Trophoblast cell (in vitro differentiated cells and primary cell): ENCODE data around the gene KCP.

ENCODE experiments used
- DNase-seq, 2 donors: peaks; one replicate each; pipeline ENCODE4 v3.0.0-alpha.2; 2016
- H2AFZ ChIP-seq: 2 replicates; pipeline ENCODE4 v1.6.1; 2013; ENCODE audit warnings: low read length, moderate library complexity, mild to moderate bottlenecking; ENCODE audit not compliant: insufficient read depth, poor library complexity
- H2AK5ac ChIP-seq: 2 replicates; pipeline ENCODE4 v1.6.1; 2013; ENCODE audit warnings: mild to moderate bottlenecking, low read length
- H2BK120ac ChIP-seq: 2 replicates; pipeline ENCODE4 v1.6.1; 2013; ENCODE audit warnings: low read length, mild to moderate bottlenecking, moderate library complexity; ENCODE audit not compliant: insufficient read depth, poor library complexity
- H2BK12ac ChIP-seq: 2 replicates; pipeline ENCODE4 v1.6.1; 2013; ENCODE audit warnings: mild to moderate bottlenecking, low read length, moderate library complexity
- H2BK5ac ChIP-seq: 2 replicates; pipeline ENCODE4 v1.6.1; 2013; ENCODE audit warnings: low read length, low read depth, moderate library complexity, mild to moderate bottlenecking; ENCODE audit not compliant: poor library complexity
- H3K14ac ChIP-seq: 2 replicates; pipeline ENCODE4 v1.6.1; 2013; ENCODE audit warnings: mild to moderate bottlenecking, low read length
- H3K18ac ChIP-seq: 2 replicates; pipeline ENCODE4 v1.6.1; 2013; ENCODE audit warnings: mild to moderate bottlenecking, low read length
- H3K23ac ChIP-seq: 2 replicates; pipeline ENCODE4 v1.6.1; 2013; ENCODE audit warnings: low read length
- H3K27ac ChIP-seq: 2 replicates; pipeline ENCODE4 v1.5.1; 2013; ENCODE audit warnings: low read depth, mild to moderate bottlenecking, inconsistent platforms, low read length, moderate library complexity
- H3K27me3 ChIP-seq: 2 replicates; pipeline ENCODE4 v1.6.1; 2013; ENCODE audit warnings: inconsistent platforms, mild to moderate bottlenecking, low read length, moderate library complexity; ENCODE audit not compliant: insufficient read depth
- H3K36me3 ChIP-seq, 2 experiments: 1 replicate in 1 of 2; 2 replicates in 1 of 2; pipeline ENCODE4 v1.6.1; 2013; ENCODE audit warnings: low read length in 2 of 2, mild to moderate bottlenecking in 2 of 2, moderate library complexity in 1 of 2; ENCODE audit not compliant: insufficient read depth in 2 of 2, control insufficient read depth in 1 of 2
- H3K4ac ChIP-seq: 2 replicates; pipeline ENCODE4 v1.6.1; 2013; ENCODE audit warnings: low read depth, mild to moderate bottlenecking, low read length, moderate library complexity
- H3K4me1 ChIP-seq, 2 experiments: 1 replicate in 1 of 2; 2 replicates in 1 of 2; pipeline ENCODE4 v1.6.1; 2013; ENCODE audit warnings: low read length in 2 of 2, mild to moderate bottlenecking in 2 of 2, moderate library complexity in 1 of 2; ENCODE audit not compliant: insufficient read depth in 2 of 2, control insufficient read depth in 1 of 2
- H3K4me2 ChIP-seq: 2 replicates; pipeline ENCODE4 v1.6.1; 2013; ENCODE audit warnings: inconsistent platforms, mild to moderate bottlenecking, low read length, moderate library complexity
- H3K4me3 ChIP-seq: 2 replicates; pipeline ENCODE4 v1.5.1; 2013; ENCODE audit warnings: mild to moderate bottlenecking, low read depth, low read length, inconsistent platforms
- H3K79me1 ChIP-seq: one replicate; pipeline ENCODE4 v1.6.1; 2013; ENCODE audit warnings: low read length
- H3K79me2 ChIP-seq: 2 replicates; pipeline ENCODE4 v1.6.1; 2013; ENCODE audit warnings: low read length, mild to moderate bottlenecking; ENCODE audit not compliant: control insufficient read depth, insufficient read depth, poor library complexity
- H3K9ac ChIP-seq: 2 replicates; pipeline ENCODE4 v1.6.1; 2013; ENCODE audit warnings: mild to moderate bottlenecking, low read length
- H3K9me3 ChIP-seq: 2 replicates; pipeline ENCODE4 v1.6.1; 2013; ENCODE audit warnings: low read depth, mild to moderate bottlenecking, control low read depth, inconsistent platforms, low read length; ENCODE audit not compliant: insufficient read depth
- H4K12ac ChIP-seq: 2 replicates; pipeline ENCODE4 v1.6.1; 2013; ENCODE audit warnings: low read depth, mild to moderate bottlenecking, low read length, moderate library complexity
- H4K8ac ChIP-seq: 2 replicates; pipeline ENCODE4 v1.6.1; 2013; ENCODE audit warnings: low read depth, mild to moderate bottlenecking, low read length, moderate library complexity
- H4K91ac ChIP-seq: one replicate; pipeline ENCODE4 v1.6.1; 2013; ENCODE audit warnings: low read depth, mild to moderate bottlenecking, low read length, moderate library complexity
- WGBS: extraction: QIAGEN DNeasy Blood & Tissue Kit; methylation state at CpG from one replicate; pipeline ENCODE4 v1.1.7; 2013; ENCODE audit warnings: missing lambda C conversion rate; ENCODE audit not compliant: insufficient read length, insufficient coverage; ENCODE audit errors: extremely low coverage; 5-methylcytosine and 5-hydroxymethylcytosine counted together

KCP gene

GRCh38 chr7:128908750-128909624 is 1.5 kb downstream of the KCP start:
- Histone ChIP-seq H3K27me3 (peaks cover 23% of the 10 kb centered on the region), H4K91ac (no peak overlapping the region)
- WGBS: no CpG with 5 or more reads among the region's 6 CpGs

GRCh38 chr7:128906766-128907559 is 3.5 kb downstream of the KCP start:
- Histone ChIP-seq H3K23ac (no peak overlapping the region), H3K4me3 (no peak overlapping the region)

More at GRCh38 chr7:128908750-128909624, 1.5 kb downstream of the KCP start:
- no peak overlapping the region for H2BK120ac ChIP-seq
- H3K18ac ChIP-seq: no peak overlapping the region
- H2BK5ac ChIP-seq: no peak overlapping the region
- H2AFZ ChIP-seq: no peak overlapping the region
- no peak overlapping the region for H2AK5ac ChIP-seq
- peak overlapping the region; percentile 56 for H3K4me2 ChIP-seq
- H3K14ac ChIP-seq: no peak overlapping the region
- no peak overlapping the region for H3K27ac ChIP-seq
- H3K23ac ChIP-seq: no peak overlapping the region
- H3K79me2 ChIP-seq: no peaks in the 10 kb centered on the region
- no peak overlapping the region for H2BK12ac ChIP-seq
- H3K9ac ChIP-seq: no peak overlapping the region
- H3K4me3 ChIP-seq: no peak overlapping the region
- H3K79me1 ChIP-seq: no peaks in the 10 kb centered on the region
- H3K36me3 ChIP-seq: no peaks in the 10 kb centered on the region
- no peak overlapping the region for H4K12ac ChIP-seq
- peaks cover 8 to 10% of the 10 kb centered on the region in 2 experiments for H3K4me1 ChIP-seq
- H4K8ac ChIP-seq: no peak overlapping the region
- no peak for DNase-seq
- no peak overlapping the region for H3K4ac ChIP-seq
- peaks cover 6% of the 10 kb centered on the region for H3K9me3 ChIP-seq

GRCh38 chr7:128906001-128906765 is 4.3 kb downstream of the KCP start:
- Histone ChIP-seq H2AFZ (no peak overlapping the region), H3K36me3 (no peaks in the 10 kb centered on the region), H2BK12ac (no peak overlapping the region), H3K9me3 (peaks cover 4% of the 10 kb centered on the region), H3K27me3 (peaks cover 23% of the 10 kb centered on the region), H3K4ac (no peak overlapping the region), H3K4me3 (peak overlapping the region; percentile 42), H2BK120ac (no peak overlapping the region), H3K14ac (no peak overlapping the region), H3K4me1 (peaks cover 5 to 8% of the 10 kb centered on the region in 2 experiments), H4K8ac (no peak overlapping the region), H3K9ac (no peak overlapping the region), H3K27ac (no peak overlapping the region), H3K79me2 (no peaks in the 10 kb centered on the region), H2BK5ac (no peak overlapping the region), H3K79me1 (no peaks in the 10 kb centered on the region), H2AK5ac (no peak overlapping the region), H3K4me2 (no peak overlapping the region), H3K18ac (no peak overlapping the region), H4K91ac (no peak overlapping the region), H4K12ac (no peak overlapping the region), H3K23ac (no peak overlapping the region)
- WGBS: no CpG with 5 or more reads among the region's 5 CpGs
- DNase-seq: no peak

More at GRCh38 chr7:128906766-128907559, 3.5 kb downstream of the KCP start:
- no peak overlapping the region for H4K12ac ChIP-seq
- H2AFZ ChIP-seq: no peak overlapping the region
- H3K4ac ChIP-seq: no peak overlapping the region
- H3K36me3 ChIP-seq: no peaks in the 10 kb centered on the region
- no peak overlapping the region for H4K91ac ChIP-seq
- no peak overlapping the region for H2BK120ac ChIP-seq
- H3K79me2 ChIP-seq: no peaks in the 10 kb centered on the region
- no peak overlapping the region for H2AK5ac ChIP-seq
- no peaks in the 10 kb centered on the region for H3K79me1 ChIP-seq
- no peak overlapping the region for H3K18ac ChIP-seq
- peaks cover 6% of the 10 kb centered on the region for H3K9me3 ChIP-seq
- H3K27me3 ChIP-seq: peaks cover 23% of the 10 kb centered on the region
- H3K27ac ChIP-seq: no peak overlapping the region
- peaks cover 8 to 10% of the 10 kb centered on the region in 2 experiments for H3K4me1 ChIP-seq
- no peak for DNase-seq
- no peak overlapping the region for H2BK12ac ChIP-seq
- H2BK5ac ChIP-seq: no peak overlapping the region
- no CpG with 5 or more reads among the region's 19 CpGs for WGBS
- H4K8ac ChIP-seq: no peak overlapping the region
- H3K9ac ChIP-seq: no peak overlapping the region
- no peak overlapping the region for H3K14ac ChIP-seq
- H3K4me2 ChIP-seq: no peak overlapping the region
